Choroid plexus epithelial cell (primary cell): Measurements from ENCODE around the gene TMEM248.
"Not testable (repeated sequence)": the region's sequence is repeated elsewhere in the genome, so short reads cannot be mapped to it uniquely, and the experiment has no call there.

Experiments used
- DNase-seq: peaks from one replicate; pipeline ENCODE4 v3.0.0-alpha.2; 2010; ENCODE audit warnings: low read depth
- H3K4me3 ChIP-seq: 2 replicates; pipeline ENCODE4 v1.5.1; 2011; ENCODE audit warnings: low read depth, mild to moderate bottlenecking, control low read depth, low read length, moderate library complexity
- TF ChIP-seq, protein P1 (sequence below): conservative IDR thresholded peaks from 2 replicates; pipeline ENCODE4 v1.5.1; 2011; ENCODE audit warnings: low read depth, mild to moderate bottlenecking, control low read depth, inconsistent platforms, low read length, moderate library complexity

Gene TMEM248

GRCh38 chr7:66964411-66964810 is 43.4 kb downstream of the TMEM248 start:
- DNase-seq, result peak; percentile 88
- H3K4me3 ChIP-seq, result no peak overlapping the region
- TF ChIP-seq, protein P1, sequence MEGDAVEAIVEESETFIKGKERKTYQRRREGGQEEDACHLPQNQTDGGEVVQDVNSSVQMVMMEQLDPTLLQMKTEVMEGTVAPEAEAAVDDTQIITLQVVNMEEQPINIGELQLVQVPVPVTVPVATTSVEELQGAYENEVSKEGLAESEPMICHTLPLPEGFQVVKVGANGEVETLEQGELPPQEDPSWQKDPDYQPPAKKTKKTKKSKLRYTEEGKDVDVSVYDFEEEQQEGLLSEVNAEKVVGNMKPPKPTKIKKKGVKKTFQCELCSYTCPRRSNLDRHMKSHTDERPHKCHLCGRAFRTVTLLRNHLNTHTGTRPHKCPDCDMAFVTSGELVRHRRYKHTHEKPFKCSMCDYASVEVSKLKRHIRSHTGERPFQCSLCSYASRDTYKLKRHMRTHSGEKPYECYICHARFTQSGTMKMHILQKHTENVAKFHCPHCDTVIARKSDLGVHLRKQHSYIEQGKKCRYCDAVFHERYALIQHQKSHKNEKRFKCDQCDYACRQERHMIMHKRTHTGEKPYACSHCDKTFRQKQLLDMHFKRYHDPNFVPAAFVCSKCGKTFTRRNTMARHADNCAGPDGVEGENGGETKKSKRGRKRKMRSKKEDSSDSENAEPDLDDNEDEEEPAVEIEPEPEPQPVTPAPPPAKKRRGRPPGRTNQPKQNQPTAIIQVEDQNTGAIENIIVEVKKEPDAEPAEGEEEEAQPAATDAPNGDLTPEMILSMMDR, result no peak

DNA sequence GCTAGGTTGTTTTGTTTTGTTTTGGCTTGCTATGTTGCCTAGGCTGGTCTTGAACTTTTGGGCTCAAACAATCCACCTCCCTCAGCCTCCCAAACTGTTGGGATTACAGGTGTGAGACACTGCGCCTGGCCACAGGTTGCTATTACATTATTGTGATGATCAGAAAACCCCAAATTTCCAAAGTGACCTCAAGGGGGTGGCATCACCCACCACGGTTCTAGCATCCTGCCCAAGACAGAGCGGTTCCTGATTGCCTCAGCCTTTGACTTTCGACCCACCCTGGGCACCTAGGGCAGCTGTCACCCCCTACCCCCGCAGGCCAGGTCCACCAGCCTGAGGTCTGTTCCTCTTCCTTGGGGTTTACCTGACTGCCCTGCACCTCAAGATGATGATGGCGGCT is 46.0 kb downstream of the TMEM248 start:
- TF ChIP-seq, protein P1, result no peak

GRCh38 chr7:66969001-66969400 is 48.0 kb downstream of the TMEM248 start:
- H3K4me3 ChIP-seq, DNase-seq: not testable (repeated sequence)

More for the DNA sequence above, 46.0 kb downstream of the TMEM248 start:
- no peak for DNase-seq
- H3K4me3 ChIP-seq, result no peak overlapping the region

GRCh38 chr7:66970310-66970709 is 49.3 kb downstream of the TMEM248 start:
- H3K4me3 ChIP-seq, result no peak overlapping the region
- TF ChIP-seq, protein P1, result no peak
- no peak for DNase-seq

GRCh38 chr7:66974986-66975590 is 54.1 kb downstream of the TMEM248 start:
- no peak overlapping the region for H3K4me3 ChIP-seq
- TF ChIP-seq, protein P1, result no peak

DNA sequence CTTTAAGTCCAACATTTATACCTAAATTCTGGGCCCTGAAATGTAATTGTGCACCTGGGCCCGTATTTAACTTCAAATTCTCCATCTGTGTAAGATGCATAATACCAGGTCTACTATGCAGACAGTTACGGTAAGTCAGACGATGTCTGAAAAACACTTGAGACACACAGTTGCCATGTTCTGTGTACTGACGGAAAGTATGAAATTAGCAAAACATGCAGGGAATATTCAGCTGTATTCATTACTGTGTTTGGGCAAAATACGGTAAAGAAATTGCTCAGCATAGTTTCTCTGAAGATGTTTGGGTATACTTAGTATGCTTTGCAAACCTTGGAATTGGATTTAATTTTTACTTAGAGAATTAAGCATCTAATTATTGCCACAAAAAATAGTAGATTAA is 57.3 kb downstream of the TMEM248 start:
- DNase-seq, H3K4me3 ChIP-seq: not testable (repeated sequence)

More at GRCh38 chr7:66974986-66975590, 54.1 kb downstream of the TMEM248 start:
- no peak for DNase-seq

DNA sequence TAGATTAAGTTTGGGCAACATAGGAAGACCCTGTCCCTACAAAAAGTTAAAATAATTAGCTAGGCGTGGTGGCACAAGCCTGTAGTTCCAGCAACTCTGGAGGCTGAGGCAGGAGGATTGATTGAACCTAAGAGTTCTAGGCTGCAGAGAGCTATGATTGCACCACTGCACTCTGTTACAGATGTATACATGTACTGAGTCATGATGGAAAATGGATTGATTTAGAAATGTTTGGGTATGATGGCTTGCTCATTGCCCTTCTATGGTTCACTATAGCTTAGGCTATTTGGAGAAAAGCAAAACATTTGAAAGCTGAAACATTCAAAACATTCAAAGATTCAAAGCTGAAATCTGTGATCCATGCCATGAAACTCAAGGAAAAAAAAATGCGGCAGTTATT is 58.0 kb downstream of the TMEM248 start:
- H3K4me3 ChIP-seq, DNase-seq: not testable (repeated sequence)

DNA sequence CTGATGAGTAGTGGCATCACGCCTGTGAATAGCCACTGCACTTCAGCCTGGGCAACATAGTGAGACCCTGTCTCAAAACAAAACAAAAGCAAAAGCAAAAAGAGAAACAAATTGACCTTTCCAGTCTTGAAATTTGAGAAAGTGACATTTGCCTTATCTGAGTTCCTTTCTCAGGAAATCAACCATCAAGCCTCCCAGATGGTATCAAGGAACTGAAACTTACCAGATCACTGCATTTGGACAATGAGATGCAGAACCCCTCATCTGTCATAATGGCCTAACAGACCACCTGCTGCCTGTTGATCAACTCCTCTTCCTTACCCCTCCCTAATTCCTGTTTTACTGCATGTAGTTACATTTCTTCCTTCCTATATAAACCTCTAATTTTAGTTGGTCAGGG is 59.3 kb downstream of the TMEM248 start:
- DNase-seq, result not testable (repeated sequence)

GRCh38 chr7:66989552-66989951 is 68.5 kb downstream of the TMEM248 start:
- DNase-seq, H3K4me3 ChIP-seq: not testable (repeated sequence)

More for the DNA sequence above, 59.3 kb downstream of the TMEM248 start:
- not testable (repeated sequence) for H3K4me3 ChIP-seq

GRCh38 chr7:66994051-66994450 is 73.0 kb downstream of the TMEM248 start:
- H3K4me3 ChIP-seq, result peak overlapping the region; percentile 74
- not testable (repeated sequence) for DNase-seq
